Mucosa of descending colon (tissue), 3 donors: Measurements from ENCODE around the gene CLTA. TPM values are rescaled to one million over a fixed set of nuclear protein-coding genes. Genes with fewer than 3 reads are reported as not detected.
"Not testable (repeated sequence)": the region's sequence is repeated elsewhere in the genome, so short reads cannot be mapped to it uniquely, and the experiment has no call there.

ENCODE experiments used
- ATAC-seq: fragments of 200-7000 bp; cut with Tn5 transposase; one replicate; pipeline ENCODE4 v1.9.1; 2020; ENCODE audit warnings: mild to moderate bottlenecking, moderate library complexity
- DNase-seq, 3 donors: peaks; one replicate each; pipeline ENCODE4 v3.0.0-alpha.2; 2020
- H3K36me3 ChIP-seq: fragments of 200-600 bp; one replicate; pipeline ENCODE4 v1.8.0; 2021; ENCODE audit warnings: low read depth, mild to moderate bottlenecking
- H3K4me1 ChIP-seq: fragments of 200-600 bp; one replicate; pipeline ENCODE4 v1.8.0; 2021; ENCODE audit warnings: low read depth, mild to moderate bottlenecking
- H3K4me3 ChIP-seq: fragments of 200-600 bp; one replicate; pipeline ENCODE4 v1.8.0; 2021; ENCODE audit warnings: mild to moderate bottlenecking
- H3K9me3 ChIP-seq: fragments of 200-600 bp; one replicate; pipeline ENCODE4 v1.8.0; 2021; ENCODE audit warnings: mild to moderate bottlenecking
- CTCF ChIP-seq: fragments of 200-600 bp; IDR thresholded peaks from one replicate; pipeline ENCODE4 v1.8.0; 2022; ENCODE audit warnings: antibody characterized with exemption, mild to moderate bottlenecking
- intact Hi-C, 2 donors: fragments of 100-400 bp; cut with DNase I in 1 of 2; cut with micrococcal nuclease in 1 of 2; formaldehyde crosslinking; loops; one replicate each; pipeline versions ENCODE4 v1.11.0 to v1.11.1; 2022; cut with DNase I, micrococcal nuclease
- total RNA-seq, 3 donors: library from RNA; stranded (reverse); fragmentation: NEBNext Ultra II Directional in 2 of 3; extraction: Animal tissue kit (Norgen Biotek cat#: 25700) in 2 of 3; gene quantifications; one replicate each; pipeline versions ENCODE4 v1.2.1 to v1.2.4, GENCODE V29; 2021 to 2023
- donor health status: DM: no; HTN: no; CAD: no; lungs with moderate emphysema.
- donor health status: DM: no; HTN: no; CAD: no.
- donor health status: DM: no; HTN: yes; CAD: no.

CLTA gene
- total RNA-seq, 3 donors from 2014 or later = 165 to 206 (median 174) TPM

GRCh38 chr9:36154331-36154952, 36.3 kb upstream of the CLTA start:
- Histone ChIP-seq H3K36me3 (no peaks in the 10 kb centered on the region), H3K4me3 (no peak overlapping the region), H3K4me1 (peaks cover 16% of the 10 kb centered on the region), H3K9me3 (no peaks in the 10 kb centered on the region)
- no peak for TF ChIP-seq CTCF
- ATAC-seq (no peak), DNase-seq (no peak)
- intact Hi-C loops = no loop called here

- Histone ChIP-seq H3K4me1 (peaks cover 7% of the 10 kb centered on the region), H3K9me3 (no peaks in the 10 kb centered on the region), H3K36me3 (no peaks in the 10 kb centered on the region), H3K4me3 (no peak overlapping the region)
- DNase-seq (no peak), ATAC-seq (no peak)
- TF ChIP-seq CTCF = no peak
- intact Hi-C loops = no loop called here
These were observed 34.6 kb upstream of the CLTA start for GRCh38 chr9:36156116-36156515.

GRCh38 chr9:36158122-36158521, 32.6 kb upstream of the CLTA start:
- peaks cover 6% of the 10 kb centered on the region for H3K4me1 ChIP-seq
- DNase-seq = no peak
- intact Hi-C loops = no loop called here
- TF ChIP-seq CTCF = no peak
- ATAC-seq = peak; percentile 41
- no peaks in the 10 kb centered on the region for H3K9me3 ChIP-seq
- no peaks in the 10 kb centered on the region for H3K36me3 ChIP-seq
- no peak overlapping the region for H3K4me3 ChIP-seq

GRCh38 chr9:36158917-36159316, 31.8 kb upstream of the CLTA start:
- Histone ChIP-seq H3K4me1 (peaks cover 6% of the 10 kb centered on the region), H3K4me3 (no peak overlapping the region), H3K9me3 (no peaks in the 10 kb centered on the region), H3K36me3 (no peaks in the 10 kb centered on the region)
- intact Hi-C loops = no loop called here
- TF ChIP-seq CTCF = no peak
- ATAC-seq (no peak), DNase-seq (no peak)

GRCh38 chr9:36159509-36159908, 31.2 kb upstream of the CLTA start:
- H3K4me1 ChIP-seq, DNase-seq, H3K9me3 ChIP-seq, ATAC-seq, H3K36me3 ChIP-seq, intact Hi-C loops, H3K4me3 ChIP-seq: not testable (repeated sequence)

- H3K9me3 ChIP-seq, H3K4me1 ChIP-seq, H3K36me3 ChIP-seq, intact Hi-C loops, H3K4me3 ChIP-seq, DNase-seq, ATAC-seq: not testable (repeated sequence)
These were observed 30.6 kb upstream of the CLTA start for GRCh38 chr9:36160126-36160525.

- ATAC-seq = no peak
- H3K4me3 ChIP-seq = no peak overlapping the region
These were observed 29.5 kb upstream of the CLTA start for GRCh38 chr9:36161187-36161586.

More at GRCh38 chr9:36161187-36161586, 29.5 kb upstream of the CLTA start:
- Histone ChIP-seq H3K4me1 (peaks cover 5% of the 10 kb centered on the region), H3K36me3 (no peaks in the 10 kb centered on the region), H3K9me3 (no peaks in the 10 kb centered on the region)
- peak in 1 of 3 donors; percentile 4 for DNase-seq
- no peak for TF ChIP-seq CTCF
- intact Hi-C loops = no loop called here
